DOHH2 (cell line): ENCODE measurements around the gene UNC5B.

Source experiments
- H3F3A ChIP-seq: fragments of 200-600 bp; sonication (generic), shearing (Covaris generic); 2 replicates; pipeline ENCODE4 v1.6.0; 2016; ENCODE audit warnings: antibody characterized with exemption, mild to moderate bottlenecking; ENCODE audit not compliant: control insufficient read depth, insufficient read depth
- H3K27ac ChIP-seq: fragments of 200-600 bp; sonication (generic); 2 replicates; pipeline ENCODE4 v1.5.1; 2014; ENCODE audit warnings: low read depth, mild to moderate bottlenecking, low read length, moderate library complexity
- H3K27me3 ChIP-seq: fragments of 200-600 bp; sonication (generic); 2 replicates; pipeline ENCODE4 v1.6.1; 2014; ENCODE audit warnings: mild to moderate bottlenecking, low read length, mixed read lengths; ENCODE audit not compliant: control insufficient read depth
- H3K36me3 ChIP-seq: fragments of 200-600 bp; sonication (generic); 2 replicates; pipeline ENCODE4 v1.6.1; 2014; ENCODE audit warnings: mild to moderate bottlenecking, low read length, moderate library complexity, mixed read lengths; ENCODE audit not compliant: control insufficient read depth
- H3K4me1 ChIP-seq: fragments of 200-600 bp; sonication (generic); 2 replicates; pipeline ENCODE4 v1.6.1; 2014; ENCODE audit warnings: mild to moderate bottlenecking, low read length, mixed read lengths; ENCODE audit not compliant: control insufficient read depth
- H3K4me2 ChIP-seq: fragments of 200-600 bp; sonication (generic); 2 replicates; pipeline ENCODE4 v1.6.0; 2014; ENCODE audit warnings: mild to moderate bottlenecking, low read length, moderate library complexity
- H3K4me3 ChIP-seq: fragments of 200-600 bp; sonication (generic); 2 replicates; pipeline ENCODE4 v1.5.1; 2014; ENCODE audit warnings: mild to moderate bottlenecking, low read length, mixed read lengths
- H3K79me2 ChIP-seq: fragments of 200-600 bp; sonication (generic); 2 replicates; pipeline ENCODE4 v1.6.1; 2014; ENCODE audit warnings: mild to moderate bottlenecking, low read length, mixed read lengths; ENCODE audit not compliant: control insufficient read depth
- H3K9me2 ChIP-seq: fragments of 200-600 bp; sonication (generic); replicated peaks from 2 replicates; pipeline ENCODE4 v1.6.1; 2014; ENCODE audit warnings: mild to moderate bottlenecking, low read length, mixed read lengths; ENCODE audit not compliant: control insufficient read depth
- H3K9me3 ChIP-seq: fragments of 200-600 bp; sonication (generic); 2 replicates; pipeline ENCODE4 v1.6.1; 2014; ENCODE audit warnings: antibody characterized with exemption, low read length, mixed read lengths; ENCODE audit not compliant: control insufficient read depth, insufficient read depth
- H4K20me1 ChIP-seq: fragments of 200-600 bp; sonication (generic); 2 replicates; pipeline ENCODE4 v1.6.0; 2014; ENCODE audit warnings: low read depth, mild to moderate bottlenecking, antibody characterized with exemption, low read length, moderate library complexity; ENCODE audit not compliant: control insufficient read depth, insufficient read depth
- CTCF ChIP-seq: fragments of 200-600 bp; sonication (generic); IDR thresholded peaks from one replicate; pipeline ENCODE4 v1.5.1; 2014; ENCODE audit warnings: antibody characterized with exemption, mild to moderate bottlenecking, low read depth, low read length; ENCODE audit not compliant: poor library complexity, severe bottlenecking
- EZH2phosphoT487 ChIP-seq: fragments of 200-600 bp; sonication (generic); IDR thresholded peaks from 2 replicates; pipeline ENCODE4 v1.6.1; 2017; ENCODE audit warnings: borderline replicate concordance, mild to moderate bottlenecking, antibody characterized with exemption, low read length, moderate library complexity, mixed read lengths

Gene UNC5B

GRCh38 chr10:71249996-71250395 lies 37.6 kb downstream of the UNC5B start:
- TF ChIP-seq EZH2phosphoT487, result no peak
- no peak for TF ChIP-seq CTCF
- H3K4me2 ChIP-seq, result no peak overlapping the region
- H3K9me3 ChIP-seq, result no peaks in the 10 kb centered on the region
- H3K79me2 ChIP-seq, result no peaks in the 10 kb centered on the region
- no peaks in the 10 kb centered on the region for H3F3A ChIP-seq
- no peaks in the 10 kb centered on the region for H3K9me2 ChIP-seq
- H3K36me3 ChIP-seq, result no peaks in the 10 kb centered on the region
- no peak overlapping the region for H3K4me3 ChIP-seq
- peaks cover 8% of the 10 kb centered on the region for H3K27me3 ChIP-seq
- H4K20me1 ChIP-seq, result no peaks in the 10 kb centered on the region
- no peak overlapping the region for H3K27ac ChIP-seq
- no peaks in the 10 kb centered on the region for H3K4me1 ChIP-seq

DNA sequence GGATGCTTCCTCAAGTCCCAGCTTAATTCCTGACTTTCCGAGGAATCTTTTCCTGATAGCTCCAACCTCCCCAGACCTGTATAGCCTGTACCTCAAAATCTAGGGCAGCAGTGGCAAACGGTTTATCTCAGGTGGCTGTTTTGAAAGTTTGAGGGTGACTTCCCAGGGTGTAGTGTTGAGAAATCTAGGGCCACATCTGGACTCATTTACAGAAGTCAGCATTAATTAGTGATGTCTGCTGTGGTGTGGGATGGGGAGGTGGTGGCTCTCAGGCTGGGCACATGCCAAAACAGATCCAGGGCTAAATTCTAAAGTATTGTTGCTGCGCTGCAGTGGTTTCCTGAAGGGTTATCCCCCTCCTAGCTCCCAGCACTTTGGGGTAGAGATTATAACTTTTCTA lies 38.0 kb downstream of the UNC5B start:
- H3K4me2 ChIP-seq, result no peak overlapping the region
- no peak overlapping the region for H3K27ac ChIP-seq
- H3K27me3 ChIP-seq, result peaks cover 9% of the 10 kb centered on the region
- no peak overlapping the region for H3K4me3 ChIP-seq
- no peaks in the 10 kb centered on the region for H3K9me3 ChIP-seq
- H3K79me2 ChIP-seq, result no peaks in the 10 kb centered on the region
- H4K20me1 ChIP-seq, result no peaks in the 10 kb centered on the region
- no peaks in the 10 kb centered on the region for H3K9me2 ChIP-seq
- no peaks in the 10 kb centered on the region for H3K4me1 ChIP-seq
- H3F3A ChIP-seq, result no peaks in the 10 kb centered on the region
- TF ChIP-seq EZH2phosphoT487 (no peak), CTCF (no peak)
- no peaks in the 10 kb centered on the region for H3K36me3 ChIP-seq

DNA sequence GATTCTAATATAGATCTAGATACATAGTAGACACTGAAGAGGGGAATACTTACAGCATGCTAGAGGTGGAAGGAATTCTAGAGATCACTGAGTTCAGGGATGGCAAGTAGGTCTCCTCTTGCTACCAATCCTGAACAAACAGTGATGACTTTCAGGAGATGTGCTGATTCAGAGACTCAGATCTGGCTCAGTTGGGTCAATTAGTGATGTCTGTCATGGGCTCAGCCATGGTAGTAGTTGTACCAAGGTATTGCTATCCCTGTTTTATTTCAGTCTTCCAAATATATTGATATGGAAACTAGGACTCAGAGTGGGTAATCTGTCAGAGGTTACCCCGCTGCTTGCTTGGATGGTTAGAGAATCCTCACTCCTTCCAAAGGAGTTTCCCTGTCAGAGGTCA lies 38.5 kb downstream of the UNC5B start:
- Histone ChIP-seq H3K79me2 (no peaks in the 10 kb centered on the region), H3K27me3 (peaks cover 9% of the 10 kb centered on the region), H3K9me2 (no peaks in the 10 kb centered on the region), H3K4me2 (no peak overlapping the region), H3K27ac (no peak overlapping the region), H3K36me3 (no peaks in the 10 kb centered on the region), H4K20me1 (no peaks in the 10 kb centered on the region), H3K4me3 (no peak overlapping the region), H3K4me1 (no peaks in the 10 kb centered on the region), H3F3A (no peaks in the 10 kb centered on the region), H3K9me3 (no peaks in the 10 kb centered on the region)
- TF ChIP-seq EZH2phosphoT487 (no peak), CTCF (no peak)

GRCh38 chr10:71251319-71251718 lies 38.9 kb downstream of the UNC5B start:
- Histone ChIP-seq H3K27ac (no peak overlapping the region), H3K9me3 (no peaks in the 10 kb centered on the region), H3K4me3 (no peak overlapping the region), H3K4me1 (no peaks in the 10 kb centered on the region), H3K4me2 (no peak overlapping the region), H3K9me2 (no peaks in the 10 kb centered on the region), H3K27me3 (peaks cover 9% of the 10 kb centered on the region), H3K79me2 (no peaks in the 10 kb centered on the region), H4K20me1 (no peaks in the 10 kb centered on the region), H3F3A (no peaks in the 10 kb centered on the region), H3K36me3 (no peaks in the 10 kb centered on the region)
- TF ChIP-seq EZH2phosphoT487 (no peak), CTCF (no peak)
